Stimulated activated CD4-positive, alpha-beta T cell treated with anti-CD3 and anti-CD28 coated beads, Interleukin-12 subunit alpha, Interleukin-12 subunit beta, amount 100 ng/mL, for 24 hours (primary cell): Measurements from ENCODE around the gene KIF6.
"Not testable (repeated sequence)": the region's sequence is repeated elsewhere in the genome, so short reads cannot be mapped to it uniquely, and the experiment has no call there.

ENCODE experiments used
- DNase-seq, 2 experiments: peaks; one replicate each; pipeline ENCODE4 v3.0.0-alpha.2; 2020; ENCODE audit warnings: low read depth in 2 of 2

The KIF6 gene, protein sequence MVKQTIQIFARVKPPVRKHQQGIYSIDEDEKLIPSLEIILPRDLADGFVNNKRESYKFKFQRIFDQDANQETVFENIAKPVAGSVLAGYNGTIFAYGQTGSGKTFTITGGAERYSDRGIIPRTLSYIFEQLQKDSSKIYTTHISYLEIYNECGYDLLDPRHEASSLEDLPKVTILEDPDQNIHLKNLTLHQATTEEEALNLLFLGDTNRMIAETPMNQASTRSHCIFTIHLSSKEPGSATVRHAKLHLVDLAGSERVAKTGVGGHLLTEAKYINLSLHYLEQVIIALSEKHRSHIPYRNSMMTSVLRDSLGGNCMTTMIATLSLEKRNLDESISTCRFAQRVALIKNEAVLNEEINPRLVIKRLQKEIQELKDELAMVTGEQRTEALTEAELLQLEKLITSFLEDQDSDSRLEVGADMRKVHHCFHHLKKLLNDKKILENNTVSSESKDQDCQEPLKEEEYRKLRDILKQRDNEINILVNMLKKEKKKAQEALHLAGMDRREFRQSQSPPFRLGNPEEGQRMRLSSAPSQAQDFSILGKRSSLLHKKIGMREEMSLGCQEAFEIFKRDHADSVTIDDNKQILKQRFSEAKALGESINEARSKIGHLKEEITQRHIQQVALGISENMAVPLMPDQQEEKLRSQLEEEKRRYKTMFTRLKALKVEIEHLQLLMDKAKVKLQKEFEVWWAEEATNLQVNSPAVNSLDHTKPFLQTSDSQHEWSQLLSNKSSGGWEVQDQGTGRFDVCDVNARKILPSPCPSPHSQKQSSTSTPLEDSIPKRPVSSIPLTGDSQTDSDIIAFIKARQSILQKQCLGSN

GRCh38 chr6:39724787-39725631 lies at the start of gene KIF6:
Gene KIF6 (minus strand): TSS chr6:39725408. CDS start chr6:39725310, 98 bp downstream.
- peak; percentile 63 to 75 for DNase-seq

- no peak for DNase-seq
These were observed 48.6 kb upstream of the KIF6 start for GRCh38 chr6:39773782-39774181.

DNA sequence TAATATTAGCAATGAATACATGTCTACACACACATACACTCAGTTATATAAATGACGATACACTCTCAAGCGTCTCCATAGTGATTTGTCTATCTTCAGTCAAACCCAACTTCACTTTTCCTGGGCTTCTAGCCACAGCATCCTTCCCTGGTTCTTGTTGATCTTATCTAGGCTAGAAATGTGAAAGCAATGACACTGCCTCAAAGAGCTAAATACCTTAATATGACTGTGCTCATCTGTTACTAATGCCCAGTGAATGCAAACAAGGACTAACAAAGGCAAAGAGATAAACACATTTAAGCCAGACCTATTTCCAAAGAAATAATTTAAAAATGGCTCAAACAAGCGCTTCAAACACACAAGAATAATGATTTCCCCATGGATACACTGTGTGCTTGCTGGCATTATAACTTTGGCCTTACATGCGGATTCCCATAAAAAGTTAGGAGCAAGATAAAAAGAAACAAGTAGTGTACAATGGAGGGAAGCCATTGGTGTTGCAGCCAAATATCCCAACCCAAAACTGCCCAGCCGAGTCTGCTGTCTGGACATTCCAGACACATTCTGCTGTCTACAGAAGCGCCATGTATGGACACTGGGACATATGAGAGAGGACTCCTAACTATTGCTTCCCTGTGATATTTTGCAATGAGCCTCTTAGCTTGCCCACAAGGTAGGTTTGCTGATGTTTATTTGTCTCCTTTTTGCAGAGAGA lies 47.5 kb upstream of the KIF6 start:
- DNase-seq, result no peak

DNA sequence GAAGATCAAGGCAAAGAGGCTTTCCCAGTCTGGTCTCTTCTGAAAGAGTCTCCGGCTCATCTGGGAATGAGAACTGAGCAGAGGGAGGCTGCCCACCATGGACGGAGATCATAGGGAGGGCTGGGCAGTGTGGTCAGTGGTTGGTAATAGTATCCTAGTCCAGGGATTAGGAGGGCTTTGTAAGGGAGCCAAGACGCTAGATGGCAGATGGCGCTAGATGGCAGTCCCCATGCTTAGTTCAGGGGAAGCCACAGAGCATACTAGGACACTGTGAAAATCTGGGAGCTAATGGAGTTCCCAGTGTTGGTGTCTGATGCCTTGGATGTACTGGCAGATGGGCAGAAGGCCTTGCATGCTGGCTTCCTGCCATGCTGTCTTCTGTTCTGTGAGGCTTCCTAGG lies 45.2 kb upstream of the KIF6 start:
- DNase-seq, result no peak

GRCh38 chr6:39769012-39769411 lies 43.8 kb upstream of the KIF6 start:
- DNase-seq, result no peak

GRCh38 chr6:39765508-39766065 lies 40.4 kb upstream of the KIF6 start:
- DNase-seq, result no peak

GRCh38 chr6:39760226-39760952 lies 35.2 kb upstream of the KIF6 start:
- DNase-seq, result no peak

GRCh38 chr6:39758905-39759605 lies 33.8 kb upstream of the KIF6 start:
- no peak for DNase-seq

DNA sequence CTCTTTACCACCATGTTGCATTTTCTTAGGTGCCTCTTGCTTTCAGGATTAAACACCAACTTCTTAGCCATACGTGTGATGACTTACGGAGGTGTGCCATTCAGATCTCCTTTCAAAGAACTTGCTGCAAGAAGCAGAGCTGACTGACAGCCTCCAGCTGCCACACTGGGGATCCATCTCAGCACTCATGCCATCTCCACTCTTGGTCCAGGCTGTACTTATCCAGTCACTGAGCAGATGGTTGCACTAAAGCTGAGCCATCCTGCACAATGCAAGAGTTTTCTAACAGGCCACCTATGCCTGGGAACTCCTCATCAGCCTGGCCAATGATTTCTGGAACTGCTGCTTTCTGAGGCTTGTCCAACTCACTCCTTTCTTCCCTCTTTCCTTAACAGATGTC lies 31.4 kb upstream of the KIF6 start:
- no peak for DNase-seq

DNA sequence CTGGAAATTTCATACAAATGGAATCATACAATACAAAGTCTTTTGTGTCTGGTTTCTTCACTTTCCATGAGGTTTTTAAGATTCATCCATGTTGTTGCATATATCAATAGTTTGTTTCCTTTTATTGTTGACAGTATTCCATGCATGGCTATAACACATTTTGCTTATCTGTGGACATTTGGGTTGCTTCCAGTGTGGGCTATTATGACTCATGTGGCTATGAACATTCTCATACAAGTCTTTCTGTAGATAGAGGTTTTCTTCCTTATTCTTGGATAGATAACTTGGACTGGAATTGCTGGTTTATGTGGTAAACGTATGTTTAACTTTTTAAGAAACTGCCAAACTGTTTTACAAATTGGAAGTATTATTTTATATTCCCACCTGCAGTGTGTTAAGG lies 30.0 kb upstream of the KIF6 start:
- no peak for DNase-seq

DNA sequence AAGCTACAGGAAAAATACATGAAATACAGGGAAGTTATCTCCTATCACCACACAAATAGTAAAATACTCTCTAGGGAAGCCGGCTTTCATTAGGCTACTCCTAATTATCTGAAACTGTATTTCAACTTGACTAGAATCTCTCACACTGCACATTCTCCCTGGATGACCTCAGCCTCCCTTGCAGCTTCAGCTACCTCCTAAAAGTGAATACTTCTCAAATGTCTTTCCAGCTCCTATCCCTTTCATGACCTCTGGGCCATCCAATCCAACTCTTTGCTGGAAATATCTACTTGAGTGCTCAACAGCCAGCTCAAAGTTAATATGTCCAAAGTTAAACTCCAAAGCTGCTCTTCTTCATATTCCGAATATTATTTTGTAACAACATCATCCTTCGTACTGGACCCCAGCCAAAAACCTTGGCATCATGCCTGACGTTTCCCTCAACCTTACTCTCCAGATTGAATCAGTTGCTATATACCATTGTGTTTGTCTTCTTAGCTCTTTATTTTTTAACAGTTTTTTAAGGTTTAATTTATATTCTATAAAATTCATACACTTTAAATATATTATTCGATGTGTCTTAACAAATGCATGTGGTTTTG lies 29.4 kb upstream of the KIF6 start:
- DNase-seq, result no peak

DNA sequence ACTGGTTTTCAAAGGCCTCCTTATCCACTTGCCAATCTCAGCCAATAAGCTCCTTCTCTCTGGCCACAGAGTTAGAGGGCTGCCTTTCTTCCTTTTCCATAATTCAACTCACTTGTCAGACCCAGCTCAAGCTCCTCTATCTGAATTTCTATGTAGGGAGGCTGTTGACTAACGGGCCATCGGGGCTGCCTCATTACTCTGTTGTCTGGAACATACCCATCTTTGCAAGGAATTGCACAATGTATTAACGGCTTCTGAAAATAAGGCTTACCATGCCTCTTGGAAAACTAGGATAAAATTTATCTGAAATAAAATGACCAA lies 28.5 kb upstream of the KIF6 start:
- no peak for DNase-seq

DNA sequence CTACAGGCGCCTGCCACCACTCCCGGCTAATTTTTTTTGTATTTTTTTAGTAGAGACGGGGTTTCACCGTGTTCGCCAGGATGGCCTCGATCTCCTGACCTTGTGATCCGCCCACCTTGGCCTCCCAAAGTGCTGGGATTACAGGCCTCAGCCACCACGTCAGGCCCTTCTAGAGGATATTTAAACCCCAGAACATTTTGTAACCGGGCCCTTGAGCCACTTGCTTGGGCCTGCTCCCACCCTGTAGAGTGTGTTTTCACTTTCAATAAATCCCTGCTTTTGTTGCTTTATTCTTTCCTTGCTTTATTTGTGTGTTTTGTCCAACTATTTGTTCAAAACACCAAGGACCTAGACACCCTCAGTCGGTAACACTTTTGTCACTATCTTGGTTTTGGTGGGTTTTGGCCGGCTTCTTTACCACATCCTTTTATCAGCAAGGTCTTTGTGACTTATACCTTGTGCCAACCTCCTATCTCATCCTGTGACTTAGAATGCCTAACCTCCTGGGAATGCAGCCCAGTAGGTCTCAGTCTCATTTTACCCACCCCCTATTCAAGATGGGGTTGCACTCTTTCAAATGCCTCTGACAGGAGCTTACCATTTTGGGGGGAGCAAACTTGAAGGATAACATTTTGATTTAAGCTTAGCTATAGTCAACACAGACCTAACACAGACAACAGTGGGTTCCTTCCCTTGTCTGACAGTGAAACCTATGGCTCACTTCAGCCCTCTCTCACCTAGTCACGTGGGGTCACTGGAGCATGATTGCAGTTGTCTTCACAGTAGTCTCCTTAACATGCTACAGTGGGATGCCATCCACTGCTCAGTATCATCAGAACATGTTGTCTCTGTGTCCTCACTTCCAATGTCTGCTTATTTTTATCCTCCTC lies 27.9 kb upstream of the KIF6 start:
- no peak for DNase-seq

DNA sequence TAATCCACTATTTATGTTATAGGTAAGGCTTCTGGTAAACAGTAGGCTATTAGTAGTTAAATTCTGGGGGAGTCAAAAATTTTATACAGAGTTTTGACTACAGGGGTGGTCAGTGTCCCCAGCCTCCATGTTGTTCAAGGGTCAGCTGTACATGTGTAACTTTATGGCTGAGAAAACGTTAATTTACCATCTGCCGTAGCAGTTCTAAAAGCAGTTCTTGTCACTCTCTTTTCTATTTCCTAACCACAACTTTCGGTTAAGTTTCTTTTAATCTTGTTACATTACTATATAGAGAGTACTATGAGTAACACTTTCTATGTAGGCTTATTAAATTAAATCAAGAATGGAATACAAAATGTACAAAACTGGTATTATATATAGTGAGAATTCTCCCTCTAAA lies 21.6 kb upstream of the KIF6 start:
- DNase-seq, result no peak

DNA sequence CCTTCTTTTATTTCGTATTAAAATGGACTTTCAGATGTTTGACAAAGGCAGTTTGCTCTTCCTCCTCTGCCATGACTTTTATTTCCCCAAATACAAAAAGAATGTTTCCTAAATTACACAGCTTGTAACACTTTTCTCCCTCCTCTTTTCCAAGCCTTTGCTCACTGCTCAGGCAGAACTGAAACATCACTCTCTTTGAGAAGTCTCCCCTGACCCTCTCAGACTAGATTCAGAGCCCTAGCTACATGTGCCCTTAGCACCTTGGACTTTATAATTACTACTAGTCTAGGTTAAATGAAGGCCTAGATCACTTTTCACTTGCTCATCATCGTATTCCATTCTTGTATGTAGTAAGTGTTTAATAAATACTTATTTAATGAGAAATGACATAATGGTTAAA lies 8.5 kb upstream of the KIF6 start:
- DNase-seq, result no peak

GRCh38 chr6:39731565-39731964 lies 6.4 kb upstream of the KIF6 start:
- DNase-seq, result no peak

DNA sequence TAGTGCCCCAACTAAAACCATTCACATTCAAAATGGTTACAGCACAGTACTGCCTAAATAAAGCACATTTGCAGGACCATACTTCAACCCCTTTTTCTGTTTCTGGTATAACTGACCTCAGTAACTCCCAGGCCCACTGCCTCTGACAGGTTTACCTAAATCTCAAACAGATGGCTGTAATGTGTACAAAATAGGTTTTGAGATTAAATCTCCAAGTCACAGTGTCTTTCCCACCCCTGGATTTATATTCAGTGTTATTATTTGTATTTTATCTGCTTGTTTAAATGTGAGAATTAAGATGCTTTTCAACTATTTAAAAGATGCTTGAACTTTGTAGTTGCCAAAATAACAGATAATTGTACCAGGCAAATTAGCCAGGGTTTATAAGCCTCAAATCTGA lies 4.7 kb upstream of the KIF6 start:
- no peak for DNase-seq

DNA sequence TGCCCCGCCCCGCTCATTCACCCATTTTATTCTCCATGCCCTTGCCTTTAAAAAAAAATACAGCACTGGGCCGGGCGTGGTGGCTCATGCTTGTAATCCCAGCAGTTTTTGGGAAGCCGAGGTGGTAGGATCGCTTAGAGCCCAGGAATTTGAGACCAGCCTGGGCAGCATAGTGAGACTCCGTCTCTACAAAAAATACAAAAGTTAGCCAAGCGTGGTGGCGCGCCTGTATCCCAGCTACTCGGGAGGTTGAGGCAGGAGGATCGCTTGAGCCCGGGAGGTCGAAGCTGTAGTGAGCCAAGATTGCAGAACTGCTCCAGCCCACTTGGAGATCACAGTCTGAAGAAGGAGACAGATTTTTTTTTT lies 407 bp upstream of the KIF6 start:
- DNase-seq, result no peak

DNA sequence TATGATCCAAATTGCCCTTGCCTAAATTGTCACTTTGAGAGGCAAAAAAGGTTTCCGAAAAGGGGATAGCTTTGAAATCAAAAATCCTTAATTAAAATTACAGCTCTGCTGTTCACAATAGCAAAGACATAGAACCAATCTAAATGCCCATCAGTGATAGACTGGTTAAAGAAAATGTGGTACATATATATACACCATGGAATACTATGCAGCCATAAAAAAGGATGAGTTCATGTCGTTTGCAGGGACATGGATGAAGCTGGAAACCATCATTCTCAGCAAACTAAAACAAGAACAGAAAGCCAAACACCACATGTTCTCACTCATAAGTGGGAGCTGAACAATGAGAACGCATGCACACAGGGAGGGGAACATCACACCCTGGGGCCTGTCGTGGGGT lies 1.9 kb downstream of the KIF6 start:
- DNase-seq, result not testable (repeated sequence)
